ENCODE data around the gene YIF1B.

DNA sequence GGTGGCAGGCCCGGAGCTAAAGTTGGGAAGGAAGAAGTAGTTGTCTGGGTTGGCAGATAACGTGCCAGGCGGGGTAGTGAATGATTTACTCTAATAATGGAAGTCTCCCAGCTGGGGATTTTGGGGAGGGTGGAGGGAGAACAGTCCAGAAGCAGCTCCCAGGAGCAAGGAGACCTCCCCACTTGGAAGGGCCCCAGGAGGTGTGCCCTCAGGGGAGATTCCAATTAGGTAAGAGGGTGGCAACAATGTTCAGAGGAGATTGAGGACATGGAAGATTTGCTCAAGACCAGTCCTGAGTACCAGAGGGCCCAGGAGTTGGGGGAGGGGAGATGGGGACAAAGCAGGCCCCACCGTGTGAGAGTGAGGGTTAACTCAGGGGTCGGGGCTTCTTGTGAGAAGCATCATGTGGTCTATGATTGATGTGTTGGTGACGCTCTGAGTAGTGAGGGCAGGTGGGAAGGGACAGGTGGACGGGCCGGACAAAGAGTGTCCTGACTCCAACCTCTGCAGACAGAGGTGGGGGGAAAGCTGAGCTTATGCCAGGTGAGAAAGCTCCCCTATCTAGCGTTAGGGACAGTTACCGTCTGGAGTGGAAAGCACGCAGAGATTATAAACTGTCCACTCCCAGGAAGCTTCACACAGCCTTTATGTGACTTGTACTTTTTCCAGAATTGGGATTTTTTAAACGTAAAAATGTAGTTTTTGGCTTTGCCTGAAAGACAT is 47.8 kb downstream of the YIF1B start:
- TF ChIP-seq POLR2A (IDR thresholded peaks at IDR 0.05; ENCODE audit: low read depth, low read length) (no peak), EZH2 (IDR thresholded peaks at IDR 0.05; ENCODE audit: borderline replicate concordance, low read depth, low read length, severe bottlenecking) (no peak), POLR2AphosphoS5 (IDR thresholded peaks at IDR 0.05; ENCODE audit: insufficient read depth, low read depth, low read length) (no peak), GATA2 (IDR thresholded peaks at IDR 0.05; ENCODE audit: insufficient read depth, insufficient read length, low read depth, low read length) (no peak), JUN (IDR thresholded peaks at IDR 0.05; ENCODE audit: borderline replicate concordance, insufficient read depth, insufficient read length, low read depth) (no peak), FOS (IDR thresholded peaks at IDR 0.05; ENCODE audit: borderline replicate concordance, insufficient read depth, low read length) (no peak), MYC (IDR thresholded peaks at IDR 0.05; ENCODE audit: low read depth, low read length) (no peak)
- TF ChIP-seq, protein P1, sequence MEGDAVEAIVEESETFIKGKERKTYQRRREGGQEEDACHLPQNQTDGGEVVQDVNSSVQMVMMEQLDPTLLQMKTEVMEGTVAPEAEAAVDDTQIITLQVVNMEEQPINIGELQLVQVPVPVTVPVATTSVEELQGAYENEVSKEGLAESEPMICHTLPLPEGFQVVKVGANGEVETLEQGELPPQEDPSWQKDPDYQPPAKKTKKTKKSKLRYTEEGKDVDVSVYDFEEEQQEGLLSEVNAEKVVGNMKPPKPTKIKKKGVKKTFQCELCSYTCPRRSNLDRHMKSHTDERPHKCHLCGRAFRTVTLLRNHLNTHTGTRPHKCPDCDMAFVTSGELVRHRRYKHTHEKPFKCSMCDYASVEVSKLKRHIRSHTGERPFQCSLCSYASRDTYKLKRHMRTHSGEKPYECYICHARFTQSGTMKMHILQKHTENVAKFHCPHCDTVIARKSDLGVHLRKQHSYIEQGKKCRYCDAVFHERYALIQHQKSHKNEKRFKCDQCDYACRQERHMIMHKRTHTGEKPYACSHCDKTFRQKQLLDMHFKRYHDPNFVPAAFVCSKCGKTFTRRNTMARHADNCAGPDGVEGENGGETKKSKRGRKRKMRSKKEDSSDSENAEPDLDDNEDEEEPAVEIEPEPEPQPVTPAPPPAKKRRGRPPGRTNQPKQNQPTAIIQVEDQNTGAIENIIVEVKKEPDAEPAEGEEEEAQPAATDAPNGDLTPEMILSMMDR (IDR thresholded peaks at IDR 0.05; ENCODE audit: extremely low read depth in 1 of 2, insufficient read depth in 1 of 2, low read depth in 1 of 2, low read length in 2 of 2) = no peak
- TF ChIP-seq, protein P2, sequence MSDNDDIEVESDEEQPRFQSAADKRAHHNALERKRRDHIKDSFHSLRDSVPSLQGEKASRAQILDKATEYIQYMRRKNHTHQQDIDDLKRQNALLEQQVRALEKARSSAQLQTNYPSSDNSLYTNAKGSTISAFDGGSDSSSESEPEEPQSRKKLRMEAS (IDR thresholded peaks at IDR 0.05; ENCODE audit: insufficient read depth, insufficient read length) = no peak
